ENCODE data around the gene SLC2A13.
"Not testable (repeated sequence)": the region's sequence is repeated elsewhere in the genome, so short reads cannot be mapped to it uniquely, and the experiment has no call there.

SLC2A13 gene

DNA sequence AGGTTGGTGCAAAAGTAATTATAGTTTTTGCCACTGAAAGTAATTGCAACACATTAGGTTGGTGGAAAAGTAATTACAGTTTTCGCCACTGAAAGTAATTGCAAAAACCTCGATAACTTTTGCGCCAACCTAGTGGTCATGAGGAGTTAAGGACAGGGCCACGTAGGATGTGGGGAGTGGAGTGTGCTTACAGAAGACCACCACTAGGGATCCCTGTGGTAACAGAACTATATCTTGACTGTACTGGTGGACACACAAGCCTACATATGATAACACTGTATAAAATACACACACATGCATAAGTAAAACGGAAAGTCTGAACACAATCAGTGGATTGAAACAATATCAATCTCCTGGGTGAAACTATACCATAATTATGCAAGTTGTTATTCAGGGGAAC, 298.8 kb downstream of the SLC2A13 start:
- DNase-seq (ENCODE audit: low spot score) = no peak

DNA sequence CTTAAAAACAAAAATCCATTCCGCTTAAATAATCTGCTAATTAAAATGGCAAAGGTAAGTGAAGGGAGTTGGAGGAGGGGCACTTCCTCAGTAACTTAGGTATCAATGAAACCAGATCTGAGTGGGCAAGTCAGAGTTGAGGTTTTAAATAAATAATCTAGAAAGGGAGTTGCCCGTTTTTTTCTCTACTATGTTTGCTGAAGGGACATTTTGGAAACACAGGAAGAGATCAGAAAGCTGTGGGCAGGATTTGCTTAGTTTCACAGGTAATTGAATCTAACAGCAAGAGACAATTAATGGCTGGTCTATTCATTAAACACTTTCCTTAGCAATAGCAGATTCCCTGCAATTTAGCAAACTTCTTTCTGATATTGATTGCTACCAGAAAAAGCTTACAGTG, 300.2 kb downstream of the SLC2A13 start:
- no peak for DNase-seq (ENCODE audit: low spot score)

DNA sequence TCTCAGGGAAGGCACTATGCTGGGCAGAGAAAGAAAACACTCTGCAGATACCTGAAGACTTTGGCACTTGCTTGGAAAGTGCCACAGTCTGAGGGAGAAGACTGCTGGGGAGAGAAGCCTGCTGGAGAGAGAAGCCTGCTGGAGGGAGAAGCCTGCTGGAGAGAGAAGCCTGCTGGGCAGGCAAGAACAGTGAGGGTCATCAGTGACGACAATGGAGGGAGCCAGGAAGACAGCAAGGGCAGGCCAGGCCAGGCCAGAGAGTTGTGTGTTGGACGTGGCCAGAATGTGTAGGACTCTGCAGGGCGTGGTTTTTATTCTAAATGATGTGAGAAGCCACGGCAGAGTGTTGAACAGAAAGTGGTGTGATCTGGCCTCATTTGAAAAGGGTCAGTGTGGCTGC, 301.0 kb downstream of the SLC2A13 start:
- no peak for DNase-seq (ENCODE audit: low spot score)

DNA sequence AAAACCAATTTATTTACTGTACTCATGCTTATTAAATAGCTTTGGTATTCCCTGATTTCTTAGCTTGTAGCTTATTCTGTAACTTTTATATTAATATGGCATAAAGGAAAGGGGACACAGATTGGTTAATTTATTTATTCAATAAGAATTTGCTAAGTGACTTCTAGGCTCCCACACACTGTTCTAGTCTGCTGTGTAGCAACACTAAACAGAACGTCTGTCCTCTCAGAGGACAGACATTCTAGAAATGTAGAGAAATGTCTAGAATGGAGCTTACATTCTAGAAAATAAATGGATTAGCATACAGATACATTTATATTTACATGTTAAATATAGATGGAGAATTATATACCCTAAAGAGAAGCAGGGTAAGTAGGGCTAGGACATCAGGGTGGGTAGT, 301.4 kb downstream of the SLC2A13 start:
- no peak for DNase-seq (ENCODE audit: low spot score)

DNA sequence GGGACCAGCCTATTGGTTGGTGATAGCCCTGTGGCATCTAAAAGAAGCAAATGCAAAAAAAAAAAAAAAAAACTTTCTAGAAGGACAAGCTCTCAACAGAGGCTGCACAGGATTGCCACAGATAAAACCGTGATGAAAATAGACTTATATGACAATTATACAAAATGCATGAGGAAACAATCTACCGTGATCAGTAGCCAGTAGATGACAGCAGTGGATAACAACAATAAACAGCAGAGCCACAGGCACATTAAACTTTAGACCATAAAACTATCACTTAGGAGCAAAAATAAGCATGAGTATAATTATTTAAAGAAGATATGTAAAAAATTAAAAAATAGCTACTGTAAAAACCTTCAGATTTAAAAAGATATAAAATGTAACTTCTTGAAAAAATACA, 302.7 kb downstream of the SLC2A13 start:
- no peak for DNase-seq (ENCODE audit: low spot score)

DNA sequence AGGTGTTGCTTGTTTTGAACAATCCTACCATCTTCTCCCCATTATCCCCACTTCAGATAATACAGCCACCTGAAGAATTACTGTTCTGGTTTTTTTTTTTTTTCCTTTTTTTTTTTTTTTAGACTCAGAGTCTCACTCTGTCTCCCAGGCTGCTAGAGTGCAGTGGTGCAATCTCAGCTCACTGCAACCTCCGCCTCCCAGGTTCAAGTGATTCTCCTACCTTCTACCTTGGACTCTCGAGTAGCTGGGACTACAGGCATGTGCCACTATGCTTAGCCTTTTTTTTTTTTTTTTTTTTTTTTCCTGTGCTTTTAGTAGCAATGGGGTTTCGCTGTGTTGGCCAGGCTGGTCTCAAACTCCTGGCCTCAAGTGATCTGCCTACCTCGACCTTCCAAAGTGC, 306.9 kb downstream of the SLC2A13 start:
- DNase-seq (ENCODE audit: low spot score) = no peak

DNA sequence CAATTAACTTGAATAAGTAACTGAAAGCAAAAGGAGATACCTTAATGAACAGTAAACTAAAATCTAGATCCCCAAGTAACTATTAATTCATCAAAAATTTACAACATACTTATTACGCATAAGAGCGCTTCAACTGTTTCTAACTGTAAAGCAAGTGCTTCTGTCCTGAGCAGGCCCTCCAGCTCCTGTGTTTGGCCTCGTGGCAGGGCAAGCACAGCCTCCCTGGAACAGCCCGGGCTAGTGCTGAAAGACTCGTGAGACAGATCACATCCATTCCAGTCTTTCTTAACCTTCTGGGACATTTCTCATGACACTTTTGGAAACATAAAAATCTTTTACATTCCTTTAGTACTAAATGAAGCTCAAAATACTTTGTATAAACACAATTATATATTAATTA, 307.5 kb downstream of the SLC2A13 start:
- DNase-seq (ENCODE audit: low spot score) = no peak

DNA sequence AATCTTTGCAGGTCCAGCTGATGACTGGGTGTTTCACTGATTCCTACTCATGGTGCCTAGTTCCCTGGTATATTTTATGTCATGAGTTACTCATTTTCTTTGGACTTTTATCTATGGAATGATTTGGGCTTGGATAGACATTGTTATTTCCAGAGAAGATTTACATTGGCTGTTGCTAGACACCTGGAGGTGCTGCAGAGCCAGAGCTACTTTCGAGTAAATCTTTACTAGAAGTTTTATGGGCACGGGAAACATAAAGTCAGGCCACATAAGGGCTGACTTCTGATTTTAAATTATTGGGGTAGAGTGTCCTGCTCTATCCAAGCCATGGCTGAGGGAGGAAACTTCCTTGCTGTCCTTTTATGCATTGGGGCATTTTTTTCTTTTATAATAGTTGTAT, 310.4 kb downstream of the SLC2A13 start:
- DNase-seq (ENCODE audit: low spot score) = no peak

DNA sequence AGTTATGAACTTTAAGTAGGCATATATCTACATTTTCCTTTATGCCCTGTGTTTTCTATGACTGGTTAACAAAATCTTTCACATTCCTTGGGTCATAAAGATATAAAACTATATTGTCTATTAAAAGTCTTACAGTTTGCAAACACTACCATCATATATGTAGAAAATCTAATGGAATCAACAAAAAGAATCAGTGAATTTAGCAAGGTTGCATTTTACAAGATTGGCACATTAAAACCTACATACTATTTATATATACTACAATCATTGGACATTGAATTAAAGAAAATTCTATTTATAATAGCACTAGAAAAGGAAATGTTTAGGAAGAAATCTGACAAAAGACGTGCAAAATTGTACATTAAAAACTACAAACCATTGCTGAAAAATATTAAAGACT, 312.9 kb downstream of the SLC2A13 start:
- DNase-seq (ENCODE audit: low spot score) = no peak

DNA sequence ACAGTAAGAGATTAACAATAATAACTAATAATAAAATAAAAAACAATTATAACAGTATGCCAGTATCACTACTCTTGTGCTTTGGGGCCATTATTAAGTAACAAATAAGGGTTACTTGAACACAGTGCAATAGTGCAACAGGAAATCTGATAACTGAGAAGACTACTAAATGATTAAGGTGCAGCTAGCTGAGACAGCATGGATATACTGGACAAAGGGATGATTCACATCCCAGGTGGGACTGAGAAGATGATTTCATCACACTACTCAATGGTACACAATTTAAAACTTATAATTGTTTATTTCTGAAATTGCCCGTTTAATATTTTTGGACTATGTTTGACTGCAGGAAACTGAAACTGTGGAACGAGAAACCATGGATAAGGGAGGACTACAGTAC, 317.6 kb downstream of the SLC2A13 start:
- no peak for DNase-seq (ENCODE audit: low spot score)

DNA sequence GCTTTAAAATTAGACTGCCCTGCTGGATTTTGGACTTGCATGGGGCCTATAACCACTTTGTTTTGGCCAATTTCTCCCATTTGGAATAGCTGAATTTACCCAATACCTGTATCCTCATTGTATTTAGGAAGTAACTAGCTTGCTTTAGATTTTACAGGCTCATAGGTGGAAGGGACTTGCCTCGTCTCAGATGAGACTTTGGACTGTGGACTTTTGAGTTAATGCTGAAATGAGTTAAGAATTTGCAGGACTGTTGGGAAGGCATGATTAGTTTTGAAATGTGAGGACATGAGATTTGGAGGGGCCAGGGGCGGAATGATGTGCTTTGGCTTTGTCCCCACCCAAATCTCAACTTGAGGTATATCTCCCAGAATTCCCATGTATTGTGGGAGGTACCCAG, 320.1 kb downstream of the SLC2A13 start:
- not testable (repeated sequence) for DNase-seq (ENCODE audit: low spot score)

DNA sequence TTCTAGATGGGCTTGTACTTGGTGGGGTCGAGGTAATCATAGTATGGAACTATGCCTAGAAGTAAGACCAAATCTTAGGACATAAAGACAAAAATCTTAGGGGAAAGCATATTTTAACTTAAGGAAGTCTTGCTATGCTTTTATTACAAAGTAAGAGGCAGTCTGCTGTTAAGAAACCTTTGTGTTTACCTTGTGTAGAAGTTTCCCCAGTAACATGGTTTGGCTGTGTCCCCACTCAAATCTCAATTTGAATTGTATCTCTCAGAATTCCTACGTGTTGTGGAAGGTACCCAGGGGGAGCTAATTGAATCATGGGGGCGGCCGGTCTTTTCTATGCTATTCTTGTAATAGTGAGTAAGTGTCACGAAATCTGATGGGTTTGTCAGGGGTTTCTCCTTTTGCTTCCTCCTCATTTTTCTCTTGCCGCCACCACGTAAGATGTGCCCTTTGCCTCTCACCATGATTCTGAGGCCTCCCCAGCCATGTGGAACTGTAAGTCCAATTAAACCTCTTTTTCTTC, 323.8 kb downstream of the SLC2A13 start:
- no peak for DNase-seq (ENCODE audit: low spot score)

DNA sequence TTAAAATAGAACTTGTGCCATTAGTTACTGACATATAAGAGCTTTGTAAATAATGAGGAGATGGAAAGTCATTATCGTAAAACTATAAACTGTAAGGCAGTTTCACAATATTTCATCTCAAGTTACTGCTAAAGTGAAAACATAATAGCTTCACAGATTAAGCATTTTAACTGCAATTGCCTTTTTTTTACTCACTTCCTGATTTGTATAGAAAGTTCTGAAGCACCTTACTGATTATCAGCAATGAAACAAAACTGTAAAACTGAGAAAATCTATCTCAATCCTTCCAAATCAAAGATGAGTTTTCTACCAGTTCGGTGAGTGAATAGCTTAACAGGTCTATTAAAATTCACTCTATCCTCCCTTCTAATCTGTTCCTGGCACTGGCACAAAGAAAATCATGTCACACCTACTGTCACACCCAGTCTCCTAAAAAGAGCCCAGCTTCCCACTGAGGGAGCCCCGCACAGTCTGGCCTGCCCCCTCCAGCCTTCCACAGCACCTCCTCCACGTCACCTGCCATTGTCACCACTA, 324.9 kb downstream of the SLC2A13 start:
- no peak for DNase-seq (ENCODE audit: low spot score)

DNA sequence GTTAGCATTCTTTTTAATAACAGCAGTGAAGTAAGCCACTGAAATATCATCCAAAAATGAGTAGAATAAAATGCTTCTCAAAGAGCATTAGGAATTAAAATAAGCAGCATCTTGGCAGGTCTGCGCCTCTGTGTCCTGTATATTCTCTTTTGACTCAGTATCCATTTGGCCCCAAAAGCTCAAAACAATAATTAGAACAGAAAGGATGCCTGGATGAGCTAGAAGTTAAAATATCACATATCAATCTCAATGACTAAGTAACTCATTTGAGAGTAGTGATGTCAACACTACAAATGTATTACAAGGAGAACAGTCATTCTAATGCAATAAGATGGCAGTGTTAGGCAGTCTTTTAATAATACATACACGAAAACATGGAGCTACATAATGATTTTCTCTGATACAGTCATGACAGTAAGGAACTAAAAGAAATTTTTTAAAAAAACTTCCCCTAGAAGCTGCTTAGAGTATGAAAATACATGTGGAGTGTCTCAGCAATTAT, 325.4 kb downstream of the SLC2A13 start:
- no peak for DNase-seq (ENCODE audit: low spot score)

DNA sequence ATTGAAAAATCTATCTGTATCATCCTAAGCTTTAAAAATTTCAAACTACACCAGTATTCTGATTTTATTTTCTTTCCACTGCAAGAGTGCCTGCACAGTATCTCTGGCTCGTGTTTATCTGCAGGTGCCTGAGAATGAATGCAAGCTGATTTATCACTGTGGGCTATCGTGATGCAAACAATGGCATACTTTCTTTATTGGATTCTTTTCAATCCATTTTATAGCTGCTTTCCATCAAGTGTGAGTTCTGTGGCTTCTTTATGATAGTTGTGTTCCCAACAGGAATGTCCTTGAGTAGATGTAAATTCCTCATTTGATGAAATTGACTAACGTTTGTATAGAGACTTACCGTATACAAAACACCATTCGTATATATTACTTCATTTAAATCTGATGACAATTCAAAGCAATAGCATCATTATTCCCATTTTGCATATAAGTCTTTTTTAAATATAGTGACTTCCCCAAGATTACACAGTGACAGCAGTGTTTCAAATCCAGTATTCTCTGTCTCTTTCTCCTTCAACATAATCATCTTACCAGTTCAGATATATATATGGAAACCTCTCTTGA, 326.0 kb downstream of the SLC2A13 start:
- DNase-seq (ENCODE audit: low spot score) = no peak

DNA sequence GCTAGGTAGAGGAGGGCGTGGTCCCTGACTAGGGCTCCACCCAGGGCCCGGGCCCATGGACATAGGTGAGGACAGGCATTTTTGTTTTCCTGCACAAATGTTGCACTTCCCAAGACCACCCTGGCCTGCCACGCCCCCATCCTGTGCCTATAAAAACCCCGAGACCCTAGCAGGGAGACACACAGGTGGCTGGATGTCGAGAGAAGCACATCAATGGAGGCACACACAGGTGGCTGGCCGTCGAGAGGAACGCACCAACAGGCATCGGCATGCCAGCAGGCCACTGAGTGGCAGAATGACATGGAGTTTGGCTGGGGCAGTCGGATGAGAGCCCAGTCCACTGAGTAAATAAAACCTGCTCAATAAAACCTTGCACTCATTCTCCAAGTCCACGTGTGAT, 328.4 kb downstream of the SLC2A13 start:
- DNase-seq (ENCODE audit: low spot score) = no peak

DNA sequence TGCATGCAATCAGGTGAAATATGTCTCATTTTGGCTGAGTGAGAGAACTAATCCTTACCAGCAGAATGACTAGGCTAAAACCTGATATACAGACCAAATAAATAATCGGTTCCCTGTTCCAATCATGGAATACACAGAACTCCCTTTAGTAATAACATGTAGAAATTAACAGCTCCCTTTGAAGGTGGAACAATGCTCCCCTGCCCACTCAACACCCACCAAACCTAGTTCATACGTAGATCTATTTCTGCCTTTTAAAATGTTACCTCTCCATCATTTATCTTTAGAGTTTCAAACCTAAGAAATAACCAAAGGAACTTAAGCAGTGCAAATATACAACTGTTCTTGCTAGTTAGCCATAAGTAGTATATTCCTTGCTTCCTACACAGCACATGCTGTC, 332.6 kb downstream of the SLC2A13 start:
- DNase-seq (ENCODE audit: low spot score) = no peak

DNA sequence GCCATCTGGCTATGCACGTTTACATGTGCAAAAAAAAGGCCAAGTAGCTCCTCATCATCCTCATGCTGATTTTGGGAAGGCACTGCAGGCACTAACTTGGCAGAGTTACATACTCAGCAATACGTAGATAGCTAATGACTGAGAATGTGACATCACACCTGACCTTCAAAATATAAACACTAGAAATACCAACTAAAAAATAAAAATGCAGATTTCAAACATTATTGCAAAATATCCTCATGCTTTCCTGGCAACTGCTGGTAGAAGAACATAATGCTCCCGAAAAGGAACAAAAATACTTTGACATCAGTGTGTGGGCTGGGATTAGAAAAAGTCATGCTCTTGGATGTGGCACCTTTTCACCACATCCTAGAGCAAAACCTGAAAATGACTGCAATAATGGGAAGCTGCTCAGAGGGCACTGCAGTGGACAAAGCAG, 333.0 kb downstream of the SLC2A13 start:
- DNase-seq (ENCODE audit: low spot score) = no peak

DNA sequence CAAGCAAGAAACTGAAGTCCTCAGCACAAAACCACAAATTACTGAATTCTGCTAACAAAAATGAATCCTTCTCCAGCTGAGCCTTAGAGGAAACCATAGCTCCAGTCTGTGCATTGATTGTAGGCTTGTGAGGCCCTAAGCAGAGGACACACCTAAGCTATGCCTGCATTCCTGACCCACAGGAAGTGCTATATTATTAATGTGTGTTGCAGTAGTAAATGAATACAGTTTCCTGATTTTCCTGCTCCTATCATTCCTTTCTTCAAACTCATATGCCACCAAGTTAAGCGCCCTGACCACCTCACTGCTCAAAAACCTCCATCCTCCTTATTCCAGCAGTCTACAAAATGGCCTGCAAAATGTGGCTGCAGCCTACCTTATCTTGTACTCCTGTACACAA, 334.4 kb downstream of the SLC2A13 start:
- DNase-seq (ENCODE audit: low spot score) = no peak

DNA sequence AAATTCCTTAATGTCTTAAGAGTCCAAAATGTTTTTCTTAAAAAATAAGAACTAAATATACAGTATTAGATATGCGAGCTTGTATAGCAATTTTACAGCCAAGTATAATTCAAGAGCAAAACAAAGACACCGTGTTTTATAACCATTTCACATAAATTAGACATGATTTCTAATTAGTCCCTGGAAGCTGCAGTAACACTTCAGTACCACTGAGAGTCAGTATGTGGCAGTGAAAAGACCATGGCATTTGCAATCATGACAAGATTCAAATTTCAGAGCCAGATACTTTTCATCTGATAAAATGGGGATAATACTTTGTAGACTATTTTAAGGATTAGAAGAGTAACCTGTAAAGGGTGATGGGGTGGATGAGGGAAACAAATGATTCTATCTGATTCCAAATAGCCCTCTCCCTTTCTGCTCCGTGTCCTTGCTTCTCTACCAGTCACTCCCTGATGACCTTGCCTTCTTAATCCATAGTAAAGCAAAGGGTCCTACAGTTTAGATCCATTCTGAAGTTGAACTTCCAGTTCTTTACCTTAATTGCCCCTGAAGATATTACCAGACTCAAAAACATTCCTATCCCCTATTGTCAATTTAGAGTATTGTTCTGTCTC, 340.8 kb downstream of the SLC2A13 start:
- peak; percentile 36 for DNase-seq (ENCODE audit: low spot score)

DNA sequence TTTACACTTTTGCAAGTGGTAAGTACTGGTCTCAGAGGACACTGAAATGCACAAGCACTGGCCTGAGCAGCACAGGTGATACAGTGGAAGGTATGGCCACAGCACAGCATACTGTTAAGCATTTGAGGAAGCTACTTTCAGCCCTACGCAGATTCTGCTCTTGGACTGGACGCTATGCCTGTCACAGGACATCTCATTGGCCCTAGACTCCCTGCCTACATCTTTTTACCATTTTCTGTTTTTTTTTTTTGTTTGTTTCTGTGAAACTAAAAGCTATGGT, 342.1 kb downstream of the SLC2A13 start:
- no peak for DNase-seq (ENCODE audit: low spot score)

DNA sequence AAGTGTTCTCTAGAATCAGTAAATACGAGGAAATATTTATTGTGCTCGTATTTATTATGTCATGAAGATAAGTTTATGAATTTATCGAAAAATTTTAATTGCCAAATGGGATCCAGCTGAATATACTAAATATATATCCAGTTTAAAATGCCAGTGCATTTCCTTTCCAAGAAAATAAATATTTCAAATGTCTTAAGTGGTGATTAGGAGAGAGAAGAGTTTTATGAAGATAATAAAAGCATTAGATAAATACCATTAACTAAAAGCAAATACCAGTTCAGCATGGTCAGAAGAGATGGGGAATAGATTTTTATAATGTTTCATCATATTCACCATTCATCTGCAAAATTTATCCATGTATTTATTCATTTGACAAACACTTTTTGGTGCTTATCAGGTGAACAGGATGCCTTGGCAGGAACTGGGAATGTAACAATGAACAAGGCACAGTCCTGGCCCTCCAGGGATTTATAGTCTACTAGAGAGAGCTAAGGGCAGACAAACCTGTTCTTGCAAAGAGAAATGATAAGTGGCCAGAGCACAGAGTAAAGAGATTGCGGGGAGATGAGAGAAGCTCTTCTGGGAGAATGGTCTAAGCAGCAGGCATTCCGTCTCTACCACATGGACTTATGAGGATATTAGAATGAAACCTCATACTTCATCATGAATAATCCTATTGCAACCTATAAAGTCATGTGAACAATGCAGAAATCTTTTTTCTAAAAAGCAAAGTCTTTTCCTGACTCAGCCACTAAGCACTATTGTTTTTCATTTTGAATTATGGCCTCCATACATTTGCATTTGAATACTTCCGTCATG, 342.6 kb downstream of the SLC2A13 start:
- DNase-seq (ENCODE audit: low spot score) = no peak

DNA sequence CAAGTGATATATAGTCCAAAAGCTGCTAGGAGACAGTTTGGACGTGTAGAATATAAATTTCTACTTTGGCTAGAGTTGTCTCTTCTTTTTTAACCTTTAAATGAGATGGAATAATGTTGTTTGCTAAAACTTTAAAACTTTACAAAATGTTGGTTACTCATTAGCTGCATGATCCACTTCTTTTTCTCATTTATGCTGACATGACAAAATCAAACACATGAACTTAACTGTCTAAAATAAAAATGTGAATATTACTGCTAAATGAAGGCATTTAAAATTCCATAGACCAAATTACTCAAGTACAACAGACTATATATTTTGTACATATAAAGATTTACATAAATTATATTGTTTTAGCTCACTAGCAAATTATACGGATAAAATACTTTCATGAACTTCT, 350.4 kb downstream of the SLC2A13 start:
- DNase-seq (ENCODE audit: low spot score) = no peak

Measured in kidney capillary endothelial cell (primary cell).